ENCODE measurements around the gene TEAD1. TPM values are rescaled to one million over a fixed set of nuclear protein-coding genes. Genes with fewer than 3 reads are reported as not detected.

TEAD1 gene
- total and polyA plus RNA-seq, 7 donors, result 3.2 to 200 (median 155) TPM

DNA sequence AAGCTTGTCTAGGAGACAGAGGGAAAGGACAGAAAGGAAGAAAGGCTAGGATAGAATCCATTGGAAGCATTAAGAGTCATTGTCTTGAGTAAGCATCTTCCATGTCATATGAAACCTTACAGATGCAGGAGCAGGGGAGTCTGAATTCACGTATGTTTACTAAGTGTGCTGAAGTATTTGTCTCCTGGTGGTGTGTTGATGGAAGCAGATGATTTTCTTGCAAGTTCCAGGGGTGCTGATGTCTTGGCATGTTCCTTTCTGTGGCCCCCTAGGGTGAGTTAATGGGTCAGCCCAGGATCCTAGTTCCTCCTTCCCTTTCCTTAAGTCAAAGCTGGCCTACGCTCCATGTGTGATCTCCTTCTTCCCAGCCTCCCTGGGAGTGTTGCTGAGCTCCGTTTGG lies 110.2 kb downstream of the TEAD1 start:
- H3K4me3 ChIP-seq, result no peak overlapping the region
- H3K9me3 ChIP-seq, result no peaks in the 10 kb centered on the region
- TF ChIP-seq POLR2A (IDR thresholded peaks at IDR 0.05) (no peak), EP300 (IDR thresholded peaks at IDR 0.05) (no peak), POLR2AphosphoS5 (IDR thresholded peaks at IDR 0.05) (no peak)
- TF ChIP-seq, protein P1, sequence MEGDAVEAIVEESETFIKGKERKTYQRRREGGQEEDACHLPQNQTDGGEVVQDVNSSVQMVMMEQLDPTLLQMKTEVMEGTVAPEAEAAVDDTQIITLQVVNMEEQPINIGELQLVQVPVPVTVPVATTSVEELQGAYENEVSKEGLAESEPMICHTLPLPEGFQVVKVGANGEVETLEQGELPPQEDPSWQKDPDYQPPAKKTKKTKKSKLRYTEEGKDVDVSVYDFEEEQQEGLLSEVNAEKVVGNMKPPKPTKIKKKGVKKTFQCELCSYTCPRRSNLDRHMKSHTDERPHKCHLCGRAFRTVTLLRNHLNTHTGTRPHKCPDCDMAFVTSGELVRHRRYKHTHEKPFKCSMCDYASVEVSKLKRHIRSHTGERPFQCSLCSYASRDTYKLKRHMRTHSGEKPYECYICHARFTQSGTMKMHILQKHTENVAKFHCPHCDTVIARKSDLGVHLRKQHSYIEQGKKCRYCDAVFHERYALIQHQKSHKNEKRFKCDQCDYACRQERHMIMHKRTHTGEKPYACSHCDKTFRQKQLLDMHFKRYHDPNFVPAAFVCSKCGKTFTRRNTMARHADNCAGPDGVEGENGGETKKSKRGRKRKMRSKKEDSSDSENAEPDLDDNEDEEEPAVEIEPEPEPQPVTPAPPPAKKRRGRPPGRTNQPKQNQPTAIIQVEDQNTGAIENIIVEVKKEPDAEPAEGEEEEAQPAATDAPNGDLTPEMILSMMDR (IDR thresholded peaks at IDR 0.05), result no peak
- H3K36me3 ChIP-seq, result no peaks in the 10 kb centered on the region
- peaks cover 0 to 15% (median 5%) of the 10 kb centered on the region in 4 donors for H3K4me1 ChIP-seq
- no peaks in the 10 kb centered on the region for H3K27me3 ChIP-seq
- intact Hi-C loops (cut with DNase I), result no loop called here
- 29 to 59% methylated on average over 3 of the region's 3 CpGs for WGBS, 2 donors
- H3K27ac ChIP-seq, result no peak overlapping the region
- DNase-seq, result no peak

DNA sequence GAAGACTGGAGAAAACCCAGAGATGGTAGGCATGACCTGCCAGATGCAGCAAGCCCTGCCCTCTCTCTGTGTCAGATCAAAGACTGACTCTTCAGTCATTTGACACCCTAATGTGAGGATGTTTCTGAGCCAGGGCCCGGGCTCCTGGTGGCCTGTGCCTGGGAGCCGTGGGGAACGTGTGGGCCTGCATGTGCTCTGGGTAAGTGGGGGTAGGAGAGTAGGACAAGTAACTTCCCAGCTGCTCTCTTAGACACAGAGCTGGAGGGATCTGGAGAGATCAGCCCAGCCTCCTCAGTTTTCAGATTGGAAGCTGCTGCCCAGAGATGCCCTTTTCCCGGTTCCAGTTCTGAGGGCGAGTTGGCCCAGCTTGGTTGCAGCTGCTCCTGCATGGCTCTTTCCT lies 110.8 kb downstream of the TEAD1 start:
- intact Hi-C loops (cut with DNase I), result no loop called here
- 84 to 90% methylated on average over 5 of the region's 5 CpGs for WGBS, 2 donors
- DNase-seq, result no peak
- Histone ChIP-seq H3K27me3 (no peaks in the 10 kb centered on the region), H3K27ac (no peak overlapping the region), H3K4me3 (no peak overlapping the region), H3K9me3 (no peaks in the 10 kb centered on the region), H3K4me1 (peaks cover 0 to 21% (median 10%) of the 10 kb centered on the region in 4 donors), H3K36me3 (no peaks in the 10 kb centered on the region)
- TF ChIP-seq, protein P1 (IDR thresholded peaks at IDR 0.05), result no peak
- TF ChIP-seq POLR2A (IDR thresholded peaks at IDR 0.05) (no peak), EP300 (IDR thresholded peaks at IDR 0.05) (no peak), POLR2AphosphoS5 (IDR thresholded peaks at IDR 0.05) (no peak)

DNA sequence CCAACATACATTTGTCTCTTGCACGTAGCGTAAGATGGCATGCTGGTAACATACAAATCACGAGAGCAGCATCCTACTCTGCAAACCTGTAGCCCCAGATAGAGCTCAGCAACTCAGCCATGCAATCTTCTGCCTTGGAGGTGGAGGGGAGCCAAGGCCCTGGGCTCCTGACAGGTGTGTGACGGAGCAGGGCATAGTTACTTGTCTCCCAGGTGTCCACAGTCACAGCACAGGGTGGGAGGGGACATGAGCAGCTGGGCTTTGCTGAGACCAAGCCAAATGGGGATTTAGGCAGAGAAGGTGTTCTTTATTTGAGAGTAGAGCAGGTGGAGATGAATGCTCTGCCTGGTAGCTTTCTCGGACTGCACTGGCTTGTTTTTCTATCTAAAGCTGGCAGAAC lies 111.7 kb downstream of the TEAD1 start:
- no peak for DNase-seq
- Histone ChIP-seq H3K4me3 (no peak overlapping the region), H3K27me3 (no peaks in the 10 kb centered on the region), H3K27ac (no peak overlapping the region), H3K9me3 (no peaks in the 10 kb centered on the region), H3K36me3 (no peaks in the 10 kb centered on the region), H3K4me1 (peaks cover 0 to 24% (median 13%) of the 10 kb centered on the region in 4 donors)
- 75 to 89% methylated on average over 5 of the region's 5 CpGs for WGBS, 2 donors
- TF ChIP-seq POLR2AphosphoS5 (IDR thresholded peaks at IDR 0.05) (no peak), EP300 (IDR thresholded peaks at IDR 0.05) (no peak), POLR2A (IDR thresholded peaks at IDR 0.05) (no peak)
- TF ChIP-seq, protein P1 (IDR thresholded peaks at IDR 0.05), result no peak
- intact Hi-C loops (cut with DNase I), result no loop called here

DNA sequence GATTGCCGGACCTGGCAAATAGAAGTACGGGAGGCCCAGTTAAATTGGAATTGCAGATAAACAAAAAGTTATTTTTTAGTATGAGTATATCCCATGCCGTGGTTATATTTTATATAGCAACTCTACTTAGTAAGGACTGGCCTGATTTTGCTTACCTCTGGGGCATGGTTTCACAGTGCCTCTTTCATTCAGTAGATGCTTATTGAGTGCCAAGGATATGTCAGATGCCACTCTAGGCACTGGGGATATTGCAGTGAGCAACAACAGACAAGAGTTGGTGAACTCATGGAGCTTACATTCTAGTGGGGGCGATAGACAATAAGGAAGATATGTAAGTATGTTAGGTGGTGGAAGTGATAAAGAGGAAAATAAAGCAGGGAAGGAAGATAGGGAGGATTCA lies 112.2 kb downstream of the TEAD1 start:
- no peak for DNase-seq
- no peak for TF ChIP-seq EP300 (IDR thresholded peaks at IDR 0.05)
- Histone ChIP-seq H3K27me3 (no peaks in the 10 kb centered on the region), H3K4me3 (no peak overlapping the region), H3K27ac (no peak overlapping the region), H3K36me3 (no peaks in the 10 kb centered on the region), H3K4me1 (peaks cover 0 to 24% (median 16%) of the 10 kb centered on the region in 4 donors), H3K9me3 (no peaks in the 10 kb centered on the region)
- 94 to 95% methylated on average over 4 of the region's 4 CpGs for WGBS, 2 donors
- intact Hi-C loops (cut with DNase I), result no loop called here

DNA sequence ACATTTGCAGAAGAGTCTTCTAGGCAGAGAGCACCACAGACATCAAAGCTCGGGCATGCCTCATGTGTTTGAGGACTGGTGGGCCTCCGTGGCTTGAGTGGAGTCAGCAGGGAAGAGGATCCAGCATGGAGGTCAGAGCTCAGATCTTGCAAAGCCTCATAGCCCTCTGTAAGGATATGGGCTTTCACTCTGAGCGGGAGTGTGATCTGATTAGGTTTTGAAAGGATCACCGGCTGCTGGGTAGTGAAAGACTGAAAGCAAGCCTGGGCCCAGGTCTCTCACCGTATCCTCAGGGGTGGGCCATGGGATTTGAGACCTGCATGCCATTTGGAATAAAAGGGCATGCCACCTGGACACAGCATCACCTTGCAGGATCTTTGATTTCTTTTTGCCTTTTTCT lies 112.7 kb downstream of the TEAD1 start:
- no peak overlapping the region for H3K27ac ChIP-seq
- H3K4me1 ChIP-seq, result peaks cover 0 to 26% (median 18%) of the 10 kb centered on the region in 4 donors
- DNase-seq, result no peak
- no peaks in the 10 kb centered on the region for H3K27me3 ChIP-seq
- H3K36me3 ChIP-seq, result no peaks in the 10 kb centered on the region
- TF ChIP-seq, protein P1 (IDR thresholded peaks at IDR 0.05), result no peak
- TF ChIP-seq POLR2A (IDR thresholded peaks at IDR 0.05) (no peak), POLR2AphosphoS5 (IDR thresholded peaks at IDR 0.05) (no peak), EP300 (IDR thresholded peaks at IDR 0.05) (no peak)
- 94 to 97% methylated on average over 5 of the region's 5 CpGs for WGBS, 2 donors
- intact Hi-C loops (cut with DNase I), result no loop called here
- H3K4me3 ChIP-seq, result no peak overlapping the region
- H3K9me3 ChIP-seq, result no peaks in the 10 kb centered on the region
